Stimulated activated CD8-positive, alpha-beta memory T cell treated with anti-CD3 and anti-CD28 coated beads, Interleukin-4, amount 100 ng/mL, for 48 hours (primary cell): ENCODE results near the gene MACC1.
"Not testable (repeated sequence)": the region's sequence is repeated elsewhere in the genome, so short reads cannot be mapped to it uniquely, and the experiment has no call there.

Experiments used
- DNase-seq: peaks from one replicate; pipeline ENCODE4 v3.0.0-alpha.2; 2020

MACC1 gene

DNA sequence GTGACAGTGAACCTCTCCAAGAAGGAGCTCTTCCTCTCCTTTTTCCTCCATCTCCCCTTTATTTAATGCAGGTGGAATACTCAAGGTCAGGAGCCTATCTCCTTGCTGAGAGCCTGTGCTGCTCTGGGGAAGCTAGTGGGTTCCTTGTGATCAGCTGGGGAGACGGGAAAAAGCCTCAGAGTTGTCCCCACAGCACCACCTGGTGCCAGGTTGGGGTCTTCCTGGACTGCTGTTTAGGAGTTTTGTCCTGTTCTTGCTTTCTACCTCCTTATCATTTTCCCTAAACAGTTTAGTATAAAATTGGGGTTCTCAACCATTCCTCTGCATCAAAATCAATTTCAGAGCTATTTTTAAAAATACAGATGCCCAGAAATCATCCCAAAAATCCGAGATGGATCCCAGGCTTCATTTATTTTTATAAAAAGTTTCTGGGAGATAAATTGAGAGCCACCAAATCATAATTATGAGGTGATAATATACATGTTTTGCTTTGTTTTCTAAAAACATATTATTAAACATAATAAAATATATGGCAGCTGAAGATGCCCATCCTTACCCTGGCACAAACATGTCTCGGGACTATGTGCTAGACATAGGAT is 44.3 kb downstream of the MACC1 start:
- peak; percentile 33 for DNase-seq

DNA sequence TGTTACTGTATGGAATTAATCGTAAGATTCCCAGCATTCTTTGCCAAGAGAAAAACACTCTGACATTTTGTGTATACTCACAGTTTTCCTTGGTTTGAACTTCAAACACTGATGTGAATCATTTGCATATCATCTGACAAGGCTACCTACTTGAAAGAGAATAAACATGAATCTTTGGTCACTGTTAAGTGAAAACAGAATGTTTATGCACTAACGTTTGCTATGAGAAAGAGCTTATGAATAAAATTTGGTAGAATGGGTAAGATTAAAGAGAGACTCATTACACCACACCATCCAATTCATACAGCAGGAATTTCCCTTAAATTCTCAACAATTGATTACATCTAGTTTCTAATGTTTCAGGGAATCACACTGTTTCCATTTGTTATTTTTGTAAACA is 46.6 kb downstream of the MACC1 start:
- no peak for DNase-seq

DNA sequence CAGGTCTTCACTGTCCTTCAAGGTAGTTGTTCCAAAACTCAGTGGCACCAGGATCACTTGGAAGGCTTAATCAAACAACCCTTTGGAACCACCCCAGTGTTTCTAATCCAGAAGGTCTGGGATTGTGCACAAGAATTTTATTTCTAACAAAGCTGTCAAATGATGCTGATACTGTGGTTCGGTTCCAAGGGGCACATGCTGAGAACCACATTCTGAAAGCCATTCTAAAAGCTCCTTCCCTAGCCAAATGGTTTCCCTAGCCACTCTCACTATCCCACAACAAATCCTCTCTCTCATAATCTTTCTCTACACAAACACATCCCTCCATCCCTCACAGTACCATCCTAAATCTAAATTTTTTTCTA is 52.1 kb downstream of the MACC1 start:
- DNase-seq = no peak

GRCh38 chr7:20164425-20165145 is 52.6 kb downstream of the MACC1 start:
- DNase-seq = no peak

DNA sequence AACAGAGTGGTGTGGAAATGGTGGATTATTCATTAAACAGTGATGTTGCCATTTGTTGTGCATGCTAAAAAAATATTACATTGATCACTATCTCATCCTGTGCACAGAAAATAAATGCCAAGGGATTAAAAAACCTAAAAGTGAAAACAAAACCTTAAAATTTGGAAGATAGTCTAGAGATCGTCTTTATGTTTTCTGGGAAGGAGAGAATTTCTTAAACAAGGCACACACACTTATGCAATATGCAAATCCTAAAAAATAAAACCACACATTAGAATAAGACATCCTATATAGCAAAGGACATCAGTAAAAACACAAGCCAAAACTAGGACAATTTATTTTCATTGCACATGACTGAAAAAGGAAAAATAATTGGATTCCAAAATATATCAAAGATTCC is 54.5 kb downstream of the MACC1 start:
- DNase-seq = no peak

- DNase-seq = no peak
These were observed 57.9 kb downstream of the MACC1 start for GRCh38 chr7:20159226-20159747.

DNA sequence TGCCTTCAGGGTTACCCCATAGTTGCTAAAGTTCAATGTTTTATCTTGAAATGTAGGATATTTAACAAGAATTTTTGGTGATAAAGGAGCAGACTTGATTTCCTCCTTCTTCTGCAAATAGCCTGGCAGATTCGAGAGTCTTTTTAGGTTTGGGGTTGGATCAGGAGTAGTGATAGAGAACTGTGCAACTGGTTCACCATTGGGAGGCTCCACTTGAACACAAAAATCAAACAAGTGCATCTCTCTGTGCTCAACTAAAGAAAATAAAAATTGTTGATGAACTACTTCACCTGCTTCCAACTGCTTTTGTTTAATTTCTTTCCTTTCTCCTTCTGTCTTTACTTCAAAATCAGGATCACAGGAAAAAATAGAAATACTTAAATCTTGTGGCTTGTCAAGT is 58.5 kb downstream of the MACC1 start:
- DNase-seq = no peak

DNA sequence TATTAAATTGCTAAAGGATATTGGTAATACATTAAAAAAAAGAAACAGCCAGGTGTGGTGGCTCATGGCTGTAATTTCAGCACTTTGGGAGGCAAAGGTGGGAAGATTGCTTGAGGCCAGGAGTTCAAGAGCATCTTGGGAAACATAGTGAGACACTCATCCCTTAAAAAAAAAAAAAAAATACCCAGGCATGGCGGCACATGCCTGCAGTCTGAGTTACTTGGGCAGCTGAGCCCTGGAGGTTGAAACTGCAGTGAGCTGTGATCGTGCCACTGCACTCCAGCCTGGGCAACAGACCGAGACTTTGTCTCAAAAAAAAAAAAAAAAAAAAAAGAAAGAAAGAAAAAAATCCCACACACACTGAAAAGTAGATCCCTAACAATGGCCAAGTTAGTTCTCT is 59.7 kb downstream of the MACC1 start:
- no peak for DNase-seq

DNA sequence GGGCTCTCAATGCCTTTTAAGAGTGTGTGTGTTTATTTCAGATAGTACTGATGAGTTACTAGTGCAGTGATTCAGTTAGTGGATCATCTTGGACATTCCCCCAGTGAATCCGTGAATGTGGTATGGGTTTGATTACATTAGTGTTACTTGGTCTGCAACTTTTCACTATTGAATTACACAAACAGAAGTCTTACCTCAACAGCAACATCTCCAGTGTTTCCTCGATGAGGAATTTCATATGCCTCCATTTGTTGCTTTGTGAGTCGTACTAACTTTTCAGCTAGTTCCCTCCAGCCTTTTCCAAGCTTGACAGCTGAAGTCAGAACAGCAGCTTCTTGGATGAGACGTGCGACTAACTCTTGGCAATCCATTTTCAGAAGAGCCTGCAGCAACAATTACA is 63.2 kb downstream of the MACC1 start:
- DNase-seq = no peak

DNA sequence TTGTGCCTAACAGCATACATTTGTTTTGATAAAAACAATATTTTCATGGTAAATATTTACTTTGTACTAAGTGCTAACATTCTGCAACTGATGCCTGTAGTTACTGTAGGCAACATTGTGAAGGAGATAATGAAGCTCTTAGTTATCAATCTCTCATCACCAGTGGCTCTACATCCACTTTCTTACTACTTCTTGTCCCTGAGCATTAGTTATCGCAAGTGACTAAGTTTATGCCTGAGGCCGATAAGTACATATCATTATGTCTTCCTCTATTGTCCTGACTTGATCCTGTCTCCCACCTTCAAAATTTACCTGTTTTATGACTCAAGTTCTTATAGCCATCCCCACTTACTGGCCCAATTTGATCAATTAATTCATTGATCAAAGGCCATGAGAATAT is 63.6 kb downstream of the MACC1 start:
- DNase-seq = no peak

DNA sequence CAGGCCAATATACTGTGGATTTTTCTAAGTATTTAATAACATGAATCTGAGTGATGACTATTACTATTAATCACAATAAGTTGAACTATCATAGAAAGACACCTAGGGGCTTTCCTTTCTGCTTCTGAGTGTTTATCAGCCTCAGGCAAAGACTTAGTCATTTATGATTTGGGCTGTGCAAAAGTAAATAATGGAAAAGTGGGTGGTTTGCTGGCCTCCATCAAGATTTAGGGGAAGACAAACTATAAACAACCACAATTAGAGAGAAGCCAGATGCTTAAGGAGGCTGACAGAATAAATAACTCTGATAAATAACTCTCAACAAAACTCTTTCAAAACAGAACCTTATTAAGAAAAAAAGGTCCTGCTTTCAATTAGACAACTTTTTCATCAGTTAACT is 64.7 kb downstream of the MACC1 start:
- DNase-seq = no peak

- no peak for DNase-seq
These were observed 65.3 kb downstream of the MACC1 start for GRCh38 chr7:20151708-20152456.

DNA sequence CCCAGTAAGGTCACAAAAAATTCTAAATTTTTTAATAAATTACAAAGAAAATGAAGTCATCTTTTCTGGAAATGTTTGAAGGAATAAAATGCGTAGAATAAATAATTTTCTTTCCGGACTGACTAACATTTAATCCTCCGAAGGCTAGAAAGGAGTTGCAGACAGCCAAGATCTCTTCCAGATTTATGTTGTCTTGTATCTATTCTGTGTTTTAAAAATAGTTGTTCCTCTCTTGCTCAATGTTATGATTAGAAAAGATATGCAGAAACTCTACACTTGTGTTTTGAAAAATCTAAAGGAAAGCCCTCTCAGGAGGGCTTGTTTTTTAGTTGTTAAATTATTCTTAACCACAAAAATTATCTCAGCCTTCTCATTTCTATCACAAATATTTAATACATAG is 70.7 kb downstream of the MACC1 start:
- DNase-seq = no peak

DNA sequence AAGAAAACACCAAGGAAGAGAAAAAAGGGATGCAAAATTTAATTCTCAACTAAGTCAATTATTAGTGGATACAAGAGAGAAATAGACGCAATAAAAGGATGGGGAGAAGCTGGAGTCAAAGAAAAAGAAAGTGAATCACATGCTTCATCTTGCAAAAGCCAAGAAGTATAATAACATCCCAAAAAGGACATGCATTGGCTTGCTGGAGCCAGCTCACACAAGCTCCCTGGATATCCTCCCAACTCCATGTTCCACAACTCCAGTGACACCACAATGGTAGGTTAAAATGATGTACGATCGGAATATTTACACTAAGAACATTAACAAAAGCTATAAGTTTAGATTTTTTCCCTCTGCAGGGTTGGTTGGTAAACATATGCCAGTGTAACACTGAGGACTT is 72.4 kb downstream of the MACC1 start:
- DNase-seq = no peak

DNA sequence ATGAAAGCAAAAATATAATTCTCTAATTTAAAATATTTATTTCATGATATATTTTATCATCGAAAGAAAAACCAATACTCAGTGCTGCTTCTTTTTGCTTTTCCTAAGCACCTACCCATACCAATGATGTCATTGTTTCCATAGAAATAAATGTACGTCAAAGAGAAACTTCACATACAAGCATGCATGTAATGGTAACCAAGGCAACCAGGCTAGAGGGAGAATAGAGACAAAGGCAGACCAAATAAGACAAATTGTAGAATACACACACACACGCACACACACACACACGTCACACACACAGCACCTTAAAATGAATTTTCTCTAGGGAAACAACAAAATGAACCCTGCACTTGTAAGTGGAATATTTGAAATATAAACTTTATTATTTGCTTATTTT is 75.5 kb downstream of the MACC1 start:
- no peak for DNase-seq

- DNase-seq = no peak
These were observed 76.2 kb downstream of the MACC1 start for GRCh38 chr7:20141002-20141345.

- no peak for DNase-seq
These were observed 76.7 kb downstream of the MACC1 start for GRCh38 chr7:20140291-20141001.

DNA sequence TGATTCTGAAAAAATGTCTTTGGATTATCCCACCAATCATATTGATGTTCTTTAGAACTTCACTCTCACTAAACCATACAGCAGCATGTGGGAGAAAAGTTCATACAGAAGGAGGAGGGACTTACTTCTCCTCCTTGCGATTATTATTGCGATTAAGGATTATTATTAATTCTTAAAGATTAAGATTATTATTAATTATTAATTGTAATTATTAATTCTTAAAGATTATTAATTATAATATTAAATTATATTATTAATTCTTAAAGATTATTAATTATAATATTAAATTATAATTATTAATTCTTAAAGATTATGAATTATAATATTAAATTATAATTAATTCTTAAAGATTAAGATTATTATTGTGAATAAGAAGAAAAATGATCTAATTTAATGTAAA is 80.5 kb downstream of the MACC1 start:
- no peak for DNase-seq

DNA sequence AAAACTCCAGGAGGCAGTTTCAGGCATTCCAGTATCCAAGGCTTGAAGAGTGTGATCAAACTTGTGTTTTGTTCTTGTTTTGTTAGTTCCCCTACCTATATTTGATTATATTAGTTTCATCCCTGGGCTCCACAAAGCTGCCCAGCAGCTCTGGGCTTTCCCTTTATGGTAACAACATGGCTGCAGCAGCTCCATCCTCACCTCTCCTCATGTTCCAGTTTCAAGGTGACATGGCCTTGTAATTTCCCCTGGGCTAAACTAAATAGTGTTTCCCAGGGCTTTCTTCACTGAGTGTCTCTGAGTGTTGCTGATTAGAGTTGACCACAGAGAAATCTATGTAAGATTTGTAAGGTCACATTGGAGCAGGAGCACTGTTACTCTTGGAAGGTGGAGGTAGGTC is 83.4 kb downstream of the MACC1 start:
- no peak for DNase-seq

GRCh38 chr7:20132585-20132984 is 84.6 kb downstream of the MACC1 start:
- DNase-seq = no peak

- no peak for DNase-seq
These were observed 85.4 kb downstream of the MACC1 start for GRCh38 chr7:20131776-20132175.

DNA sequence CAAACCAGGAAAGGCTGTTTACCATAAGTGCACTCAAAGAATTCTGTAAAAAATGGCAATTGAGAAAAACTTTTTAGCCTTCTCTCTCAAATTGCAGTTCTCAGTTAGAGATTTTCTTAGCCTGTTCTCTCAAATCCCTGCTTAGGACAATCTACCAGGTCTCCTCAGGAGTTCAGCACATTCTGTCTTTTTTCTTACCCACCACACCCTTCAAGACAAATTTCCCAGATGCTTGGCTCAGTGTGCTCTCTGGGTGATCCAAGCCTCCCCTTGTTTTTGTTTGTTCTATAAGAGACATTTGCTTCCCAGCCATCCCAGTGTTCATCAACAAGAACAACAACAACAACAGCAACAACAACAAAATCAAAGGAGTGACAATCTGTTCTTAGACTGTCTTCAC is 87.3 kb downstream of the MACC1 start:
- DNase-seq = no peak

GRCh38 chr7:20128001-20128400 is 89.2 kb downstream of the MACC1 start:
- no peak for DNase-seq

GRCh38 chr7:20126060-20126459 is 91.1 kb downstream of the MACC1 start:
- DNase-seq = not testable (repeated sequence)
